Small intestine (tissue), 16 donors: ENCODE data around the gene IFNA2. TPM values are rescaled to one million over a fixed set of nuclear protein-coding genes. Genes with fewer than 3 reads are reported as not detected.
"Not testable (repeated sequence)": the region's sequence is repeated elsewhere in the genome, so short reads cannot be mapped to it uniquely, and the experiment has no call there.

ENCODE experiments used
- DNase-seq, 2 donors: peaks; one replicate each; pipeline versions ENCODE4 v3.0.0 to v3.0.0-alpha.2; 2013
- FAIRE-seq: peaks from 2 replicates; lab custom pipeline; 2012; peaks lifted over from hg19 to GRCh38; lab: Jason Lieb, UNC
- H3K27ac ChIP-seq, 3 donors: one replicate each; pipeline ENCODE4 v1.5.1; 2013; ENCODE audit warnings: low read length in 2 of 3, mild to moderate bottlenecking in 2 of 3, control low read depth in 1 of 3, inconsistent platforms in 1 of 3, low read depth in 1 of 3, moderate library complexity in 1 of 3
- H3K27me3 ChIP-seq, 3 donors: one replicate each; pipeline ENCODE4 v1.6.1; 2013; ENCODE audit warnings: low read length in 3 of 3, inconsistent platforms in 1 of 3; ENCODE audit not compliant: control insufficient read depth in 3 of 3, insufficient read depth in 3 of 3
- H3K36me3 ChIP-seq, 3 donors: one replicate each; pipeline ENCODE4 v1.6.1; 2013; ENCODE audit warnings: low read length in 3 of 3, inconsistent platforms in 1 of 3, low read depth in 1 of 3, mild to moderate bottlenecking in 1 of 3, moderate library complexity in 1 of 3; ENCODE audit not compliant: control insufficient read depth in 3 of 3, insufficient read depth in 2 of 3
- H3K4me1 ChIP-seq, 3 donors: one replicate each; pipeline ENCODE4 v1.6.1; 2013; ENCODE audit warnings: low read length in 2 of 3, inconsistent platforms in 1 of 3, low read depth in 1 of 3, mild to moderate bottlenecking in 1 of 3, moderate library complexity in 1 of 3; ENCODE audit not compliant: control insufficient read depth in 3 of 3, insufficient read depth in 2 of 3
- H3K4me3 ChIP-seq, 3 donors: one replicate each; pipeline ENCODE4 v1.5.1; 2013; ENCODE audit warnings: low read length in 3 of 3, control low read depth in 1 of 3, inconsistent platforms in 1 of 3, low read depth in 1 of 3, mild to moderate bottlenecking in 1 of 3, moderate library complexity in 1 of 3
- H3K9me3 ChIP-seq, 2 donors: one replicate each; pipeline ENCODE4 v1.6.1; 2013; ENCODE audit warnings: low read depth in 1 of 2, low read length in 1 of 2; ENCODE audit not compliant: control insufficient read depth in 2 of 2, insufficient read depth in 1 of 2
- whole genome bisulfite sequencing, 3 donors: extraction: QIAGEN DNeasy Blood & Tissue Kit; methylation state at CpG; one replicate each; pipeline ENCODE4 v1.1.7; 2013; 5-methylcytosine and 5-hydroxymethylcytosine counted together
- long read RNA-seq, 10 donors: transcript quantifications; one replicate each; lab custom pipeline, GENCODE V29; 2026
- polyA plus RNA-seq, 4 donors: library from polyadenylated mRNA; stranded (reverse) in 3 of 4; unstranded in 1 of 4; fragments of 200-250 nt in 3 of 4; fragments of 120-200 nt in 1 of 4; gene quantifications; one replicate each; pipeline versions ENCODE4 v1.2.1 to v1.2.3, GENCODE V29; 2013
- donor health status: healthy with polysubstance abuse.
- donor health status: control.
- donor health status: control.
- donor health status: Bipolar disorder and iron deficiency.
- donor health status: healthy.

IFNA2 gene
- polyA plus RNA-seq = not detected
- long read RNA-seq, donor 1 = 0 reads
- long read RNA-seq, donor 2 = 0 reads
- long read RNA-seq, donor 3 = 0 reads
- long read RNA-seq, donor 4 = 0 reads
- long read RNA-seq, donor 5 = 0 reads
- long read RNA-seq, donor 6 = 0 reads
- long read RNA-seq, donor 7 = 0 reads
- long read RNA-seq, donor 8 = 0 reads
- long read RNA-seq, donor 9 = 0 reads
- long read RNA-seq, donor 10 = 0 reads

GRCh38 chr9:21385131-21385670, at the start of gene IFNA2:
TSS of gene IFNA2 (minus strand) at chr9:21385398. CDS start at chr9:21385329, 69 bp downstream.
- Histone ChIP-seq H3K27ac (no peak within 1 kb of the TSS), H3K4me3 (no peak within 1 kb of the TSS), H3K4me1 (no peaks in the 10 kb centered on the region), H3K36me3 (no peaks in the 10 kb centered on the region), H3K9me3 (no peaks in the 10 kb centered on the region), H3K27me3 (peaks cover 0 to 12% (median 0%) of the 10 kb centered on the region in 3 donors)
- WGBS, 3 donors = 42 to 61% (median 48%) methylated on average over 1 of the region's 1 CpG
- FAIRE-seq (no peak), DNase-seq (no peak)

GRCh38 chr9:21435015-21435383, 49.8 kb upstream of the IFNA2 start:
- 70 to 78% (median 73%) methylated on average over 7 of the region's 7 CpGs for WGBS, 3 donors
- FAIRE-seq = not testable (repeated sequence)

DNA sequence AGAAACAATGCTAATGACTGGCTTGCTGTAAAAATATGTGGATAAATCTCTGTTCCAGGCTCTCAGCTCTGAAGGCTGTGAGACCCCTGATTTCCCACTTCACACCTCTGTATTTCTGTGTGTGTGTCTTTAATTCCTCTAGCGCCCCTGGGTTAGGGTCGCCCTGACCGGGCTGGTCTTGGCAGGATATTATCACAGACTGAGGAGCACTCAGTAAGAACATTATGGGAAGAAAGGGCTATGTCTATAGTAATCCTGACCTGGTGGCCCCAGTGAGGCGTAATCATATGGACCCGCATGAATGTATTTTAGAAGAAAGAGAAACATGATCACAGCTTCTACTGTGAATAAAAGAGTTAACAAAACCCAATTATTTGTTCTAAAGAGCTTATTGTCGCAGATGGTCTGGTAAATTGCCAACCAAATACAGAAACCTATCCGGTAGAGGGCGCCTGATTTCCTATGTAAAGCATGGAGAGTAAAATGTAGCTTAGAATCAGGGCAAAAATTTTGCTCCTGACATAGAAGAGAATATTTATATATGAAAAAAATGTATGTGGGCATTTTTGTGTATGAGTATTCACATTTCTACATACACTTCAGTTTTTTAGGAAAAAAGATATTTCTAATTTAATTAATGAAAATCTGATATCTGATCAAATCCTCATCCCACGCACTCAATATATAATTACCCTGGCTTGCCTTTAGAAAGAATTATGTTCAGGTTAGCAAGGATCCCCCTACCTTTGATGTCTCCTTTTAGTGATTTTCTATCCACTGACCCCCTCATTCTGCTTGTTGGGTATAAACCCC, 49.2 kb upstream of the IFNA2 start:
- FAIRE-seq (no peak), DNase-seq (peak; percentile 49 to 68)
- H3K4me1 ChIP-seq = no peaks in the 10 kb centered on the region
- no peaks in the 10 kb centered on the region for H3K9me3 ChIP-seq
- no peak overlapping the region for H3K27ac ChIP-seq
- H3K27me3 ChIP-seq = peaks cover 0 to 4% (median 2%) of the 10 kb centered on the region in 3 donors
- H3K36me3 ChIP-seq = no peaks in the 10 kb centered on the region
- H3K4me3 ChIP-seq = no peak overlapping the region
- 40 to 59% (median 51%) methylated on average over 9 of the region's 9 CpGs for WGBS, 3 donors

More at GRCh38 chr9:21435015-21435383, 49.8 kb upstream of the IFNA2 start:
- not testable (repeated sequence) for H3K27me3 ChIP-seq, H3K4me1 ChIP-seq, H3K4me3 ChIP-seq, H3K36me3 ChIP-seq, H3K9me3 ChIP-seq, H3K27ac ChIP-seq, DNase-seq

DNA sequence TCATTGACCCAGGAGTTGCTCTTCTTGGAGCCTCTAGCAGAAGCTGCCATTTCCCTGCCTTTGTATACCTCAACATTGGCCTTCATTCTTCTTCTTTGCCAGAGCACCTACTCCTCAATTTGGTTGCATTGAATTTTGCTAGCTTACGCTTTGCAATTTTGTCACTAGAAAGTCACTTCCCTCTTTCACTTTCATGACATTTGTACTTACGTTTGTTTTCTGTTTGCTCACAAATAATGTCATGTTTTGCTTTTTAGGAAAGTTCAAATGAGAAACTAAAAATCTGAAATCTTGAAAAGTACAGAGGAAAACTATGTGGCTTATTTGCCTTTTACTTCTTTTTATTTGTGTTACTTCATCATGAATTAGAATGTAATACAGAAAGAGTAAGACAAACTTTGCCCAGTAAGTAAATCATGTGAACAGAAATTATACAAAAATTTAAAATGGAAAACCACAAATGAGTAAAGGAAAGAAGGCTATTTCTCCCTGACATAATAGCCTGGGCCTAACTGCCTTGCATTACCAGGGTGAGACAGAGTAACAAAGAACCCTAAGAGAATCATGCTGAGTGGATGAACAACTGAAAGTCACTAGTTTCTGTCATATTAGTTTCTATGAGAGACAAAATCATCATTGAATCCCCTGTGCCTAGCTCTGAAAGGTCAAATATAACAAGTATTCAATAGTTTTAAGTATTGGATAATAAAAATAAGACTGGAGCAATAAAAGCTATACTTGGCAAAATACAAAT, 47.7 kb upstream of the IFNA2 start:
- Histone ChIP-seq H3K9me3 (no peaks in the 10 kb centered on the region), H3K4me3 (no peak overlapping the region), H3K36me3 (no peaks in the 10 kb centered on the region), H3K27ac (no peak overlapping the region), H3K4me1 (no peaks in the 10 kb centered on the region), H3K27me3 (peaks cover 0 to 3% (median 2%) of the 10 kb centered on the region in 3 donors)
- FAIRE-seq (no peak), DNase-seq (no peak)
- 57 to 78% (median 70%) methylated on average over 2 of the region's 2 CpGs for WGBS, 3 donors

GRCh38 chr9:21429191-21429590, 44.0 kb upstream of the IFNA2 start:
- Histone ChIP-seq H3K27ac (no peak overlapping the region), H3K4me3 (no peak overlapping the region), H3K9me3 (no peaks in the 10 kb centered on the region), H3K27me3 (peaks cover 0 to 2% (median 0%) of the 10 kb centered on the region in 3 donors), H3K36me3 (no peaks in the 10 kb centered on the region), H3K4me1 (no peaks in the 10 kb centered on the region)
- WGBS, 3 donors = 68 to 76% (median 75%) methylated on average over 2 of the region's 2 CpGs
- DNase-seq (no peak), FAIRE-seq (no peak)

DNA sequence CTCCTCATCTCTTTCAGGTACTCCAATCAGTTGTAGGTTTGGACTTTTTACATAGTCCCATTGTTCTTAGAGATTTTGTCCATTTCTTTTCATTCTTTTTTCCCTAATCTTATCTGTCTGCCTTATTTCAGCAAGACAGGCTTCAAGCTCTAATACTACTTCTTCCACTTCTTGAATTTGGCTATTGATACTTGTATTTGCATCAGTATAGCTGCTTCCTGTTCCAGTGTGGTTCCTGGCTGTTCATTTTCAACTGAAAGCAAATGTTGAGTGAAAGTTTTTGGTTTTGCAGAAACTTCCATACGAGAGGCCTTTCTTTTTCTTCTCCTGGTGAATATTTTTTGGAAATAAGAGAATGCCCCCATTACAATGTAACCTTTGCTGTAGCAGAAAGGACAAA, 43.0 kb upstream of the IFNA2 start:
- Histone ChIP-seq H3K27me3 (peaks cover 0 to 2% (median 0%) of the 10 kb centered on the region in 3 donors), H3K36me3 (no peaks in the 10 kb centered on the region), H3K9me3 (no peaks in the 10 kb centered on the region), H3K4me1 (no peaks in the 10 kb centered on the region), H3K27ac (no peak overlapping the region), H3K4me3 (no peak overlapping the region)
- no peak for FAIRE-seq
- DNase-seq = no peak
- 74 to 80% (median 77%) methylated on average over 1 of the region's 1 CpG for WGBS, 3 donors

DNA sequence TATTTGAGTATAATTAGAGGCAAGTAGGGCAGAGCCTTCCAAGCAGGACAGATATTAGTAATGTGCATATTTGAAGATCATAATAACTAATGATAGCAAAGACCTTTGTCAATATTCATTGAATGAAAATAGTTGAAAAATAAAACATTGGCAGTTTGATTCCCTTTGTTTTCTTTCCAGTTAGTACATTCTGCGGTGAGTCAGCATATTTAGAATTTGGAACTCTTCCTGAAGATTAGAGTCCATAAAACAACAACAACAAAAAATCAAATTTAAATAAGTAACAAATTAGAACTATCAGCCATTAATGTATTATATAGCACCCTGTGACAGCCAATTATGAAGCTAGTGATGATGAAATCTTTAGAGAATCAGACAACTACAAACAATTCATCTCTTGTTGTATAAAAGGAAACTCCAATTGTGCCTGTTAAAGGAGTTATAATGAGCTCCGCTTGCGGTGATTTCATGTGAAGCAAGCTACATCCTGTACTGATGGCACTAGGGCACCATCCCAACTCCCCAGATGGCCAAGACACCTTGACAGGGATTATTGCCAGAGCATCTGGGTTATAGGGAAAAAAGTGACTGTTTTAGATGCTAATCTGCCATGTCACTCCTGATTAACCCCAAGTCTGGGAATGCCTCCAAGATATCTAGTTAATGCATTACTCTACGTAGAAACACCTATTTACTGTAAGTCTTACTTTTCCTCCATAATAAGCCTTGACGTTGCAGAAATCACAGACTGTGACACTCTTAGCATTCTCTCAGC, 30.5 kb upstream of the IFNA2 start:
- no peaks in the 10 kb centered on the region for H3K36me3 ChIP-seq
- FAIRE-seq (no peak), DNase-seq (no peak)
- H3K4me3 ChIP-seq = no peak overlapping the region
- no peak overlapping the region for H3K27ac ChIP-seq
- H3K4me1 ChIP-seq = no peaks in the 10 kb centered on the region
- no peaks in the 10 kb centered on the region for H3K27me3 ChIP-seq
- no peaks in the 10 kb centered on the region for H3K9me3 ChIP-seq
- 17 to 57% (median 33%) methylated on average over 5 of the region's 5 CpGs for WGBS, 3 donors
